Fibroblast of mammary gland (primary cell): ENCODE measurements around the gene ZBTB37.

Experiments used
- DNase-seq: peaks from one replicate; pipeline ENCODE4 v3.0.0-alpha.2; 2010; ENCODE audit warnings: low read depth
- H3K4me3 ChIP-seq: 2 replicates; pipeline ENCODE4 v1.5.1; 2011; ENCODE audit warnings: low read depth, mild to moderate bottlenecking, low read length, moderate library complexity; ENCODE audit not compliant: control insufficient read depth
- TF ChIP-seq, protein P1 (sequence below): conservative IDR thresholded peaks from 2 replicates; pipeline ENCODE4 v1.5.1; 2011; ENCODE audit warnings: low read depth, low read length, inconsistent platforms; ENCODE audit not compliant: control insufficient read depth, insufficient read depth

Gene ZBTB37, protein sequence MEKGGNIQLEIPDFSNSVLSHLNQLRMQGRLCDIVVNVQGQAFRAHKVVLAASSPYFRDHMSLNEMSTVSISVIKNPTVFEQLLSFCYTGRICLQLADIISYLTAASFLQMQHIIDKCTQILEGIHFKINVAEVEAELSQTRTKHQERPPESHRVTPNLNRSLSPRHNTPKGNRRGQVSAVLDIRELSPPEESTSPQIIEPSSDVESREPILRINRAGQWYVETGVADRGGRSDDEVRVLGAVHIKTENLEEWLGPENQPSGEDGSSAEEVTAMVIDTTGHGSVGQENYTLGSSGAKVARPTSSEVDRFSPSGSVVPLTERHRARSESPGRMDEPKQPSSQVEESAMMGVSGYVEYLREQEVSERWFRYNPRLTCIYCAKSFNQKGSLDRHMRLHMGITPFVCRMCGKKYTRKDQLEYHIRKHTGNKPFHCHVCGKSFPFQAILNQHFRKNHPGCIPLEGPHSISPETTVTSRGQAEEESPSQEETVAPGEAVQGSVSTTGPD

DNA sequence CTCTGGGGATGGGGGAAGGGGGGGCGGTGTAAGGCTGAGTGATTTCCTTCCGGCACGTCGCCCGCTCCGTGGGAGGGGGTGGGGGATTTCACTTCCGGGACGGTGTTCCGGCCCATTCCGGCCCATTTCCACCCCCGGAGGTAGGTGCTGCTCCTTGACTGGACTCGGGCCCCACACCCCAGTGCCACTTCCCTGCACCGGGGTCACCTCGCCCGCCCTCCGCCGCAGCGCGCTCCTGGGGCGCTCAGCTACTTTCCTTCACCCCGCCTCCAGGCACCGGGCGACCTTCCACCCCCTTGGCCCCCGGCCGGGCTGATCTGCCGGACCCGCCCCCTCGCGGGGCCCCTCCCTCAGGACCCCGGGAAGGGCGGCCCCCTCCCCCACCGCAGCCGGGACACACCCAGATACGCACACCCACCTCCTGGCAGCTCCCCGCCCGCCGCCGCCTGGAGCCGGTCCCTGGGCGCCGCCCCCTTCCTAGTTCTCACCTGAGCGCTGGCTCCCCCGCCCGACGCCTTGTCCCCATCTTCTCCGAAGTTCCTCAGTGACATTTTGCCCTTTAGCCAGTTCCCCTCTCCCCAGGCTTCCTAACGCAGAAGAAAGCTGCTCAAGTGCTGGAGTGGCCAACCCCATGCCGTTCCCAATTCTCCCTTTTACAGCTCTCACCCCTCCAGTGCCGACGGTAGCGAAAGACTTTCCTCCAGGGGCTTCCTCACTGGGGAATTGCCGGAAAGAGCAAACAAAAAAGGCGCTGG, at the start of gene ZBTB37:
TSS of gene ZBTB37 (plus strand) at position 115 of the 755 bp plus-strand sequence. CDS start 1,846 bp downstream, outside the sequence.
- DNase-seq: no peak
- peak within 1 kb of the TSS; percentile 98 for H3K4me3 ChIP-seq
- TF ChIP-seq, protein P1, sequence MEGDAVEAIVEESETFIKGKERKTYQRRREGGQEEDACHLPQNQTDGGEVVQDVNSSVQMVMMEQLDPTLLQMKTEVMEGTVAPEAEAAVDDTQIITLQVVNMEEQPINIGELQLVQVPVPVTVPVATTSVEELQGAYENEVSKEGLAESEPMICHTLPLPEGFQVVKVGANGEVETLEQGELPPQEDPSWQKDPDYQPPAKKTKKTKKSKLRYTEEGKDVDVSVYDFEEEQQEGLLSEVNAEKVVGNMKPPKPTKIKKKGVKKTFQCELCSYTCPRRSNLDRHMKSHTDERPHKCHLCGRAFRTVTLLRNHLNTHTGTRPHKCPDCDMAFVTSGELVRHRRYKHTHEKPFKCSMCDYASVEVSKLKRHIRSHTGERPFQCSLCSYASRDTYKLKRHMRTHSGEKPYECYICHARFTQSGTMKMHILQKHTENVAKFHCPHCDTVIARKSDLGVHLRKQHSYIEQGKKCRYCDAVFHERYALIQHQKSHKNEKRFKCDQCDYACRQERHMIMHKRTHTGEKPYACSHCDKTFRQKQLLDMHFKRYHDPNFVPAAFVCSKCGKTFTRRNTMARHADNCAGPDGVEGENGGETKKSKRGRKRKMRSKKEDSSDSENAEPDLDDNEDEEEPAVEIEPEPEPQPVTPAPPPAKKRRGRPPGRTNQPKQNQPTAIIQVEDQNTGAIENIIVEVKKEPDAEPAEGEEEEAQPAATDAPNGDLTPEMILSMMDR: no peak

DNA sequence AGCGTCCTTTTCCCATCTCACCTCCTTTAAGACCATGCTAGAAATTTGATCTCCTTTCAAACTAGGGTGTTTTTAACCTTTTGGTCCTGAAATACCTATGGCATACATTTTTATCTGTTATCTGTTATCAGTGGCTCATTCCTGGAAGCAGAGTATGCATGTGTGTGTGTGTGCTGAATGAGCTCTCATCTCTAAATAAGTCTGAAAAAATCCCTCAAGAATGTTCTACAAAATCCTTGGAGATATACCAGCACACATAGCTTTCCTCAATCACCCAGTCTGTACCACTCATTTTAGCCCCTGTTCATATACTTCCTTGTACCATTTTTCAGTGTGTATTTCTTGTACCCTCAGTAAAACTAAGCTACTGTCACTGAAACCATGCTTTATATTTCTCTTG, 49.7 kb upstream of the ZBTB37 start:
- no peak overlapping the region for H3K4me3 ChIP-seq
- DNase-seq: no peak
- TF ChIP-seq, protein P1: no peak

DNA sequence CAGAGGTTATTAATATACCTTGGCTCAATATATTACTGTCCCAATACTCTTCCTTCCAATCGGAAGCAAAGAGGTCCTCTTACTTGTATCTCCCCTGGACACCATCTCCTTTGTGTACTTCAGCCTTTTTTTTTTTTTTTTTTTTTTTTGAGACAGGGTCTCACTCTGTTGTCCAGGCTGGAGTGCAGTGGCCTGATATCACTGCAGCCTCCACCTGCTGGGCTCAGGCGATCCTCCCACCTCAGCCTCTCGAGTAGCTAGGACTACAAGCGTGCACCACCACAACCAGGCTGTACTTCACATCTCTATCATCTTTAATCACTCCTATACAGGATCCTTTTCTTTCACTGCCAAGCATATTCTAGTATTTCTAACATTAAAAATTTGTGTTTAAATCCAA, 46.5 kb upstream of the ZBTB37 start:
- no peak overlapping the region for H3K4me3 ChIP-seq
- TF ChIP-seq, protein P1: no peak
- DNase-seq: no peak

DNA sequence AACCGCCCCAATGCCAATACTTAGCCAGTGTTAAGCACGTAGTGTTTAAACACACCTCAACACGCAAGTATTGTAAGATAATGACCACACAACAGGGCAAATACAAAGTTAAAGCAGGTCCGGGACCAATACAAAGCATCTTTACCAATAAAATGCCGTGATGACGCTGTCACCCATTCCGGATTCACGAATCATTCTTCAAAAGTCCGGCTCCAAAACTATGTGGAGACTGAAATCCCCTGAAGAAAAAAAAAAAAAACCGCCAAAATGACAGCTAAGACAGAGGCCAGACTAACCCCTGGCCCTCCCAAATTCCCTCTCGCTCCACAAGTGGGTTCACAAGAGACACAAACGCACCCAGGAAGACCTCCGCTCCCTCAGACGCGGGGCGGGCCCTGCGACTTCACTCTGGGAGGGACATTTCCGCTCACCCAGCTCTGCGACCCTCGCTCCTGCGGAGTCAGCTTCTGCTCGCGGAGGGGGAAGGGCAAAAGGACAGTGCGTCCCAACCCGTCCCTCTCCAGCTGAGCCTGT, 44.3 kb upstream of the ZBTB37 start:
- TF ChIP-seq, protein P1: no peak
- DNase-seq: peak; percentile 60
- peak overlapping the region; percentile 96 for H3K4me3 ChIP-seq

DNA sequence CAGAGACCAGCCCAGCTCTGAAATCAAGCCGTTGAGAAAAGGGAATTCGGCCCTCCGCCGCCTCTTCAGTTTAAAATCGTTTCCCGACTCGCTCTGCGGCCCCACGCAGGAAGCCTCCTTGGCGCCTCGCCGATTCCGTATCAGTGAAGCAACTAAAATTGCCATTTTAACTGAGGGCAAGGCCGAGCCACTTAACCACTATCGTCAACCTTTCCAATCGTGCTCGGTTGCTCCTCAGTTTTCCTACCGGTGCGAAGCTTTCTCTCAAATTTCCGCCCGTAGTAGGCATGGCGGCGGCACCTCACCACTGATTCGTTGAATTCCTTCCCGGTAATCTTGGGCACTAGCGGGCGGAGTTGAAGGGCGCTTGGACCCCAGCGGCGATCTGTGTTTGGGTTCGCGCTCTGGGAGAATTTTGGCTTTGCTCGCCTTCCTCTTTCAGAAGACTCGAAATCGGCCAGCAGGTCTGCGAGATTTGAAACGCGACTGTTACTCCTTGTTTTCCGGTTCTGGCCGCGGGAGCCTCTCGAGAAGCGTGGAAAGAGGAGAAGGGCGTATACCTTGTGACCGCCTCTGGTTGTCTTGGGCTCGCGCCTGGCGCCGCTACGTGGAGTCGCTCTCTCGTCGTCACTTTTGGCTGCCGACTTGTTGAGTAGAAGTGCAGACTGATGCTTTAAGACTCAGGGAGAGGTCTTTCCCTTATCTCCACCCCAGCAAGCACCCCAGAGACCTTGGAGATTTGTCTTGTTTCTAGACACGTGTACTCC, 43.7 kb upstream of the ZBTB37 start, which contains the start of the genes CENPL and DARS2:
TSS of gene CENPL (minus strand) at position 569 of the 767 bp plus-strand sequence. CDS start 13,584 bp downstream, outside the sequence.
TSS of gene DARS2 (plus strand) at position 359 of the 767 bp plus-strand sequence. CDS start 557 bp downstream, outside the sequence.
- DNase-seq: peak; percentile 99
- TF ChIP-seq, protein P1: no peak
- H3K4me3 ChIP-seq: peak within 1 kb of the TSS; percentile 96

DNA sequence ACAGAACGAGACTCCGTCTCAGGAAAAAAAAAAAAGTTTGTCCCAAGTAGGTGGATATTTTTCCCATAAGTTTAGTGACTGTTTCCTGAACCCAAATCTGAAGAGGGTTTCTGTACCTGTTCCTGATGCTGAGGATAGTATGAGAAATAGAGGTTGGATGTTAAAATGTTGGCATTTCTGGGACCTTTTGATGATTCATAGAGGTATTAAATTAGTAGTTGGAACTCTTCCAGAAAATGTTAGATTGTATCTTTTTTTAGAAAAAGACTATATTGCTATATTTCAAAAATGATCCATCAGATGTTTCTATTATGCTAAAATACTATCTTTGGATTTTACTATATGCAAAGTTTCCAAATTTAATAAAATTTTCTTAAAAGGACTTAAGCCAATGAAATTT, 40.6 kb upstream of the ZBTB37 start:
- no peak overlapping the region for H3K4me3 ChIP-seq
- TF ChIP-seq, protein P1: no peak
- DNase-seq: peak; percentile 2
